Kidney (tissue), 22 donors: ENCODE results near the gene THBS3. TPM values are rescaled to one million over a fixed set of nuclear protein-coding genes. Genes with fewer than 3 reads are reported as not detected.

Source experiments
- DNase-seq, 5 donors: peaks; one replicate each; pipeline ENCODE4 v3.0.0-alpha.2; 2013 to 2020
- FAIRE-seq: peaks from 2 replicates; lab custom pipeline; 2012; peaks lifted over from hg19 to GRCh38; lab: Jason Lieb, UNC
- H3K27ac ChIP-seq, 2 donors: one replicate each; pipeline ENCODE4 v1.7.0; 2013; ENCODE audit warnings: low read depth in 2 of 2, low read length in 2 of 2, inconsistent platforms in 1 of 2
- H3K27me3 ChIP-seq: one replicate; pipeline ENCODE4 v1.7.1; 2013; ENCODE audit warnings: low read length, inconsistent platforms; ENCODE audit not compliant: control insufficient read depth, insufficient read depth
- H3K36me3 ChIP-seq, 3 donors: one replicate each; pipeline versions ENCODE4 v1.7.0 to v1.7.1; 2013; ENCODE audit warnings: low read length in 3 of 3, control low read depth in 1 of 3, inconsistent platforms in 1 of 3; ENCODE audit not compliant: insufficient read depth in 3 of 3, control insufficient read depth in 2 of 3
- H3K4me1 ChIP-seq, 3 donors: one replicate each; pipeline versions ENCODE4 v1.7.0 to v1.7.1; 2013; ENCODE audit warnings: low read length in 3 of 3, inconsistent platforms in 1 of 3, low read depth in 1 of 3; ENCODE audit not compliant: control insufficient read depth in 2 of 3, insufficient read depth in 2 of 3
- H3K4me3 ChIP-seq, 3 donors: one replicate each; pipeline versions ENCODE4 v1.7.0 to v1.8.1; 2013; ENCODE audit warnings: low read length in 3 of 3, control low read depth in 1 of 3, inconsistent platforms in 1 of 3
- H3K9ac ChIP-seq, 3 donors: one replicate each; pipeline versions ENCODE4 v1.7.0 to v1.7.1; 2013; ENCODE audit warnings: low read length in 3 of 3, control low read depth in 1 of 3, inconsistent platforms in 1 of 3
- H3K9me3 ChIP-seq, 3 donors: one replicate each; pipeline versions ENCODE4 v1.7.0 to v1.7.1; 2013; ENCODE audit warnings: low read length in 3 of 3, control low read depth in 1 of 3, inconsistent platforms in 1 of 3; ENCODE audit not compliant: control insufficient read depth in 2 of 3, insufficient read depth in 1 of 3
- intact Hi-C: fragments of 100-400 bp; cut with DNase I; formaldehyde crosslinking; loops from one replicate; pipeline ENCODE4 v1.11.1; 2022
- long read RNA-seq, 10 donors: library from polyadenylated mRNA in 1 of 10; unstranded in 1 of 10; transcript quantifications; one replicate each; pipeline ENCODE4 v2.0.0 and lab custom pipeline, GENCODE V29; 2021 to 2026
- polyA plus RNA-seq: library from polyadenylated mRNA; stranded (reverse); fragments of 350-450 nt; fragmentation: Illumina TruSeq; extraction: RNeasy Lipid Tissue Mini Kit (QIAGEN cat#74804); gene quantifications from one replicate; pipeline ENCODE4 v1.2.3, GENCODE V29; 2014; ENCODE audit warnings: low read depth, low replicate concordance; ENCODE audit not compliant: insufficient read depth
- total RNA-seq: library from RNA; stranded (reverse); fragmentation: NEBNext Ultra II Directional; extraction: Animal tissue kit (Norgen Biotek cat#: 25700); gene quantifications from one replicate; pipeline ENCODE4 v1.2.1, GENCODE V29; 2021
- TF ChIP-seq, protein P1 (sequence below): IDR thresholded peaks from 3 replicates; pipeline ENCODE4 v1.5.1; 2012; ENCODE audit warnings: mild to moderate bottlenecking, moderate library complexity, borderline replicate concordance; ENCODE audit not compliant: insufficient read depth; ENCODE audit errors: extremely low read depth
- donor health status: control.
- donor health status: control.
- donor health status: control.
- donor health status: control.
- donor health status: control.
- donor health status: DM: yes; HTN: yes; CAD: no.
- donor health status: Normal renal cell carcinoma (clear cell type).

Gene THBS3
- 33.0 TPM for total RNA-seq
- 21.4 TPM for polyA plus RNA-seq
- long read RNA-seq, donor 1, partial matches to known transcripts, result 0 of 1 reads
- long read RNA-seq, donor 1, other reads (novel, unspliced or antisense), result 0 of 1 reads
- long read RNA-seq, donor 2, partial matches to known transcripts, result 0 of 2 reads
- long read RNA-seq, donor 2, other reads (novel, unspliced or antisense), result 0 of 2 reads
- long read RNA-seq, donor 3, partial matches to known transcripts, result 5 of 6 reads
- long read RNA-seq, donor 3, other reads (novel, unspliced or antisense), result 0 of 6 reads
- long read RNA-seq, donor 4, partial matches to known transcripts, result 0 of 1 reads
- long read RNA-seq, donor 4, other reads (novel, unspliced or antisense), result 0 of 1 reads
- long read RNA-seq, donor 5, result 0 reads
- long read RNA-seq, donor 6, partial matches to known transcripts, result 0 of 1 reads
- long read RNA-seq, donor 6, other reads (novel, unspliced or antisense), result 0 of 1 reads
- long read RNA-seq, donor 7, transcript THBS3-201 (23 exons, 3,145 nt), result major isoform, 6 of 19 reads
- long read RNA-seq, donor 7, partial matches to known transcripts, result 2 of 19 reads
- long read RNA-seq, donor 7, other reads (novel, unspliced or antisense), result 9 of 19 reads
- long read RNA-seq, donor 8, partial matches to known transcripts, result 0 of 2 reads
- long read RNA-seq, donor 8, other reads (novel, unspliced or antisense), result 0 of 2 reads
- long read RNA-seq, donor 9, partial matches to known transcripts, result 0 of 3 reads
- long read RNA-seq, donor 9, other reads (novel, unspliced or antisense), result 0 of 3 reads
- long read RNA-seq, donor 10, partial matches to known transcripts, result 0 of 2 reads
- long read RNA-seq, donor 10, other reads (novel, unspliced or antisense), result 0 of 2 reads

GRCh38 chr1:155207806-155208540 is at the start of gene THBS3:
THBS3 (minus strand) TSS chr1:155207897; CDS start chr1:155207876, 21 bp downstream.
- H3K9me3 ChIP-seq, result no peaks in the 10 kb centered on the region
- intact Hi-C loops, result no loop called here
- FAIRE-seq, result no peak
- H3K36me3 ChIP-seq, result peaks cover 0 to 5% (median 2%) of the 10 kb centered on the region in 3 donors
- peak within 1 kb of the TSS; percentile 73 to 99 (median 74) for H3K9ac ChIP-seq
- peaks cover 0 to 13% (median 9%) of the 10 kb centered on the region in 3 donors for H3K4me1 ChIP-seq
- TF ChIP-seq, protein P1, sequence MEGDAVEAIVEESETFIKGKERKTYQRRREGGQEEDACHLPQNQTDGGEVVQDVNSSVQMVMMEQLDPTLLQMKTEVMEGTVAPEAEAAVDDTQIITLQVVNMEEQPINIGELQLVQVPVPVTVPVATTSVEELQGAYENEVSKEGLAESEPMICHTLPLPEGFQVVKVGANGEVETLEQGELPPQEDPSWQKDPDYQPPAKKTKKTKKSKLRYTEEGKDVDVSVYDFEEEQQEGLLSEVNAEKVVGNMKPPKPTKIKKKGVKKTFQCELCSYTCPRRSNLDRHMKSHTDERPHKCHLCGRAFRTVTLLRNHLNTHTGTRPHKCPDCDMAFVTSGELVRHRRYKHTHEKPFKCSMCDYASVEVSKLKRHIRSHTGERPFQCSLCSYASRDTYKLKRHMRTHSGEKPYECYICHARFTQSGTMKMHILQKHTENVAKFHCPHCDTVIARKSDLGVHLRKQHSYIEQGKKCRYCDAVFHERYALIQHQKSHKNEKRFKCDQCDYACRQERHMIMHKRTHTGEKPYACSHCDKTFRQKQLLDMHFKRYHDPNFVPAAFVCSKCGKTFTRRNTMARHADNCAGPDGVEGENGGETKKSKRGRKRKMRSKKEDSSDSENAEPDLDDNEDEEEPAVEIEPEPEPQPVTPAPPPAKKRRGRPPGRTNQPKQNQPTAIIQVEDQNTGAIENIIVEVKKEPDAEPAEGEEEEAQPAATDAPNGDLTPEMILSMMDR, result no peak
- H3K27me3 ChIP-seq, result no peaks in the 10 kb centered on the region
- H3K27ac ChIP-seq, result peak within 1 kb of the TSS; percentile 97 to 100
- peak; percentile 64 to 85 (median 74) for DNase-seq
- peak within 1 kb of the TSS; percentile 70 to 100 (median 76) for H3K4me3 ChIP-seq

GRCh38 chr1:155256058-155256852 is 48.6 kb upstream of the THBS3 start:
- intact Hi-C loops, result no loop called here
- no peak for FAIRE-seq
- TF ChIP-seq, protein P1, result no peak
- Histone ChIP-seq H3K9ac (peak overlapping the region in 1 of 3 donors; percentile 85), H3K4me3 (peak overlapping the region in 1 of 3 donors; percentile 71), H3K36me3 (peaks cover 0 to 5% (median 4%) of the 10 kb centered on the region in 3 donors), H3K27me3 (no peaks in the 10 kb centered on the region), H3K27ac (peak overlapping the region; percentile 96 to 98), H3K4me1 (peaks cover 0 to 18% (median 17%) of the 10 kb centered on the region in 3 donors), H3K9me3 (no peaks in the 10 kb centered on the region)
- peak in 1 of 5 donors; percentile 55 for DNase-seq
